Measurements from ENCODE around the gene PHTF2. TPM values are rescaled to one million over a fixed set of nuclear protein-coding genes. Genes with fewer than 3 reads are reported as not detected.

PHTF2 gene
- total and polyA plus RNA-seq, 2 donors (not counting 3 experiments of a cell fraction or from before 2014, with no cell fraction given): 13.3 to 21.4 TPM

GRCh38 chr7:77796109-77796508 lies 2.5 kb upstream of the PHTF2 start:
- H3K4me1 ChIP-seq (ENCODE audit: control insufficient read depth, extremely low read depth, insufficient read depth, low read length): peaks cover 20% of the 10 kb centered on the region
- dilution Hi-C loops (cut with MboI; ENCODE audit: extremely low pct_ligation_motif_present, low sequenced_read_pairs): no loop called here
- H3K9ac ChIP-seq (replicated peaks; ENCODE audit: extremely low read depth, insufficient read depth, low read length): no peak overlapping the region
- no peak overlapping the region for H2AFZ ChIP-seq (ENCODE audit: low read depth, low read length)
- peak overlapping the region; percentile 83 for H3K4me2 ChIP-seq (ENCODE audit: insufficient read depth, low read length)
- H3K27me3 ChIP-seq (ENCODE audit: control insufficient read depth in 2 of 2, insufficient read depth in 2 of 2, low read length in 2 of 2): no peaks in the 10 kb centered on the region
- H4K20me1 ChIP-seq (replicated peaks; ENCODE audit: control insufficient read depth, extremely low read depth, insufficient read depth, low read length): no peaks in the 10 kb centered on the region
- no peaks in the 10 kb centered on the region for H3K9me1 ChIP-seq (replicated peaks; ENCODE audit: control insufficient read depth, extremely low read depth, insufficient read depth, low read length)
- no peak overlapping the region for H3K27ac ChIP-seq (ENCODE audit: insufficient read depth, low read depth, low read length)
- ChIA-PET POLR2A (no interaction called here), CTCF (no interaction called here)
- H3K36me3 ChIP-seq (ENCODE audit: control insufficient read depth in 2 of 2, extremely low read depth in 1 of 2, insufficient read depth in 2 of 2, low read length in 2 of 2): no peaks in the 10 kb centered on the region
- no peak for TF ChIP-seq EZH2 (IDR thresholded peaks at IDR 0.05; ENCODE audit: borderline replicate concordance, low read depth, low read length, severe bottlenecking)
- no peak for TF ChIP-seq FOS (IDR thresholded peaks at IDR 0.05; ENCODE audit: borderline replicate concordance, insufficient read depth, low read length)
- TF ChIP-seq MAX (IDR thresholded peaks at IDR 0.05; ENCODE audit: insufficient read depth, insufficient read length): no peak
- TF ChIP-seq GATA2 (IDR thresholded peaks at IDR 0.05; ENCODE audit: insufficient read depth, insufficient read length, low read depth, low read length): no peak
- FAIRE-seq (no peak), DNase-seq (ENCODE audit: low read depth, low spot score) (no peak)
- H3K79me2 ChIP-seq (ENCODE audit: control insufficient read depth, insufficient read depth, low read length): peaks cover 26% of the 10 kb centered on the region
- no peak overlapping the region for H3K4me3 ChIP-seq (replicated peaks in 1 of 3; ENCODE audit: insufficient read depth in 1 of 3, low read depth in 1 of 3, low read length in 3 of 3)
- no TSS peak for BruUV-seq (replicated peaks)
- H3K9me3 ChIP-seq (replicated peaks; ENCODE audit: control insufficient read depth, insufficient read depth, low read length): no peaks in the 10 kb centered on the region
- intact Hi-C loops (cut with micrococcal nuclease): loop anchor here (5.0 kb wide), 2 partner anchors 99 to 259 kb away; partner anchors contain the start of genes PTPN12 and RSBN1L

- Histone ChIP-seq H3K79me2 (ENCODE audit: control insufficient read depth, insufficient read depth, low read length) (peaks cover 28% of the 10 kb centered on the region), H3K9ac (replicated peaks; ENCODE audit: extremely low read depth, insufficient read depth, low read length) (no peak overlapping the region)
- intact Hi-C loops (cut with micrococcal nuclease): loop anchor here (5.0 kb wide), 2 partner anchors 100 to 260 kb away; partner anchors contain the start of genes PTPN12 and RSBN1L
These were observed 1.6 kb upstream of the PHTF2 start for GRCh38 chr7:77796960-77797359.

More at GRCh38 chr7:77796960-77797359, 1.6 kb upstream of the PHTF2 start:
- H3K9me3 ChIP-seq (replicated peaks; ENCODE audit: control insufficient read depth, insufficient read depth, low read length): no peaks in the 10 kb centered on the region
- no peaks in the 10 kb centered on the region for H3K27me3 ChIP-seq (ENCODE audit: control insufficient read depth in 2 of 2, insufficient read depth in 2 of 2, low read length in 2 of 2)
- FAIRE-seq: no peak
- no peaks in the 10 kb centered on the region for H3K36me3 ChIP-seq (ENCODE audit: control insufficient read depth in 2 of 2, extremely low read depth in 1 of 2, insufficient read depth in 2 of 2, low read length in 2 of 2)
- peak overlapping the region; percentile 83 for H3K4me2 ChIP-seq (ENCODE audit: insufficient read depth, low read length)
- CTCF ChIA-PET: no interaction called here
- peak overlapping the region in 2 of 3 experiments; percentile 90 to 94 for H3K4me3 ChIP-seq (replicated peaks in 1 of 3; ENCODE audit: insufficient read depth in 1 of 3, low read depth in 1 of 3, low read length in 3 of 3)
- peaks cover 20% of the 10 kb centered on the region for H3K4me1 ChIP-seq (ENCODE audit: control insufficient read depth, extremely low read depth, insufficient read depth, low read length)
- H3K27ac ChIP-seq (ENCODE audit: insufficient read depth, low read depth, low read length): no peak overlapping the region
- no TSS peak for BruUV-seq (replicated peaks)
- no peaks in the 10 kb centered on the region for H3K9me1 ChIP-seq (replicated peaks; ENCODE audit: control insufficient read depth, extremely low read depth, insufficient read depth, low read length)
- no peak overlapping the region for H2AFZ ChIP-seq (ENCODE audit: low read depth, low read length)
- no peak for TF ChIP-seq MAX (IDR thresholded peaks at IDR 0.05; ENCODE audit: insufficient read depth, insufficient read length)
- DNase-seq (ENCODE audit: low read depth, low spot score): no peak
- POLR2A ChIA-PET: no interaction called here
- dilution Hi-C loops (cut with MboI; ENCODE audit: extremely low pct_ligation_motif_present, low sequenced_read_pairs): no loop called here
- H4K20me1 ChIP-seq (replicated peaks; ENCODE audit: control insufficient read depth, extremely low read depth, insufficient read depth, low read length): no peaks in the 10 kb centered on the region
